GM19043 (cell line): ENCODE data around the gene JMJD7.

Experiments
- ATAC-seq: cut with Tn5 transposase; IDR thresholded peaks from one replicate; pipeline ENCODE4 v1.9.1; 2021; ENCODE audit warnings: low read depth; ENCODE audit not compliant: unreplicated experiment

The JMJD7 gene

DNA sequence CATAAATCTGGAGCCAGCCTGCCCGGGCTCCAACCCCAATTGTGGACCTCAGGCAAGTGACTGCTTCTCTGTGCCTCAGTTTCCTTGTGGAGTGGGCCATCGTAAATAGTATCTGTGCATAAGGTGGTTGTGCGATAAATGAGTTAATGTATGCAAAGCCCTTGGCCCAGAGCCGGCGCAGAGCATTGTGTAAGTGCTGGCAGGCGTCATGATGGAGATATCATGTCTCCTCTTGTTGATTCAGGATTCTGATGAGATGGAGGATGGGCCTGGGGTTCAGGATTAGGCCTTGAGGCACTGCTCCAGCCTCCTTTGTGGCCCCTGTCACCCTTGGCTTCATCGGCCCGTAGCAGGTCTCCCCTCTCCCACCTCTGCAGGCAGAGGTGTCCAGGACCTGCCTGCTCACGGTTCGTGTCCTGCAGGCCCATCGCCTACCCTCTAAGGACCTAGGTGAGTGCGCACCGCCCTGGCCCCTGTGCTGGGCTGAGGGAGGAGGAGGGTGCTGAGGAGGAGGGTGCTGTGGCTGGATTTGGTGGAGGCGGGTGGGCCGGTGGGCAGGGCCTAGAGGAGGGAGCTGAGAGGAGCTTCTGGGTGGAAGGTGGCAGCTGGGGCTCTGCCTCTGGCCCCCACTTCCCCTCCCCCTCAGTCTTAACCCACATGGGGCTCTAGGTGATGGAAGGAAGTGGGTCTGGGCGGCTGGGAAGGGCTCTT, 12.0 kb downstream of the JMJD7 start:
- ATAC-seq = no peak

DNA sequence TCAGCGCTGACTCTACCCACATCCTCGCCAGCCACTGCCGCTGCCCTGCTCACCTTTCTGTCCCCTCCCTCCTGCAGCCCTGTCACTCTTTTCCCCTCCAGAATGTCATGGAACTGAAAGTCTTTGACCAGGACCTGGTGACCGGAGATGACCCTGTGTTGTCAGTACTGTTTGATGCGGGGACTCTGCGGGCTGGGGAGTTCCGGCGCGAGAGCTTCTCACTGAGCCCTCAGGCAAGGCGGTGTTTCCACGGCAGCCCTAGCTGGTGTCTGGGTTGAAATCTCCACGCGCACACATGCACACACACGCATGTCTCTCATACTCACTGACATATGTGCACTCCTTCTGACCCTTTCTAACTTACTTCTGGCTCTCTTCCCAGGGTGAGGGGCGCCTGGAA, 12.8 kb downstream of the JMJD7 start:
- no peak for ATAC-seq

DNA sequence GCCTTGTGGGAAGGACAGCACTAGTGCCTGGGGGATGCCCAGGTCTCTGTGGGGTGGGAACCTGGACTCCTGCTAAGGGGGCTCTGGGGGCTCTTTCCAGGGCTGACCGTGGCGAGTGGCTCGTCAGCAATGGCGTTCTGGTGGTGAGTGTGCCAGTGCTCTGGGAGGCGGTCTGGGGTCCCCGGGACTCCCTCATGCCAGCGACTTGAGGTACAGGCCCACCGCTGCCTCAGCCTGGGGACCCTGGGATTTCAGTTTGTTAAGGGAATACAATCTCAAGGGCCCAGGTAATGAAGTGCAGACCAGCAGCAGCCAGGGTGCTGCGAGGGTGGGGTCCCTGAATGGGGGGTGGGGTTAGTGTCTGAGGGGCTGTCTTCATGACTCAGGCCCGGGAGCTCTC, 13.2 kb downstream of the JMJD7 start:
- ATAC-seq = no peak

DNA sequence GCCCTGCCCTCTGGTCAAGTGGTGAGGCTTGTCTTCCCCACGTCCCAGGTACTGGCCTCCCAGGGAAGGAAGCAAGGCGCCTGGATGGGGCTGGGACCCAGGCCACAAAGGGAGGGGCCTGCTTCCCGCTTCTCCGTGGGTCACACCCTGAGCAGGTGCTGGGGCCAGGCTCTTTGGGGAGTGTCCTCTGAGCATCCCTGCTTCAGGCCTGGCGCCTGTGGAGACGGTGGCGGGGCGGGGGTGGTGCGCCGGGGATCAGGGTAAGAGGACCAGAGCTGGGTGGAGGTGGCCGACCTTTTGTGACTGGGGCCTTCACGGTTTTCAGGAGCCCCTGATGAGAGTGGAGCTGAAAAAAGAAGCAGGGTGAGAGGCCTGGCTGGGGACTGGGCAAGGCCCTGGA, 14.3 kb downstream of the JMJD7 start:
- no peak for ATAC-seq

DNA sequence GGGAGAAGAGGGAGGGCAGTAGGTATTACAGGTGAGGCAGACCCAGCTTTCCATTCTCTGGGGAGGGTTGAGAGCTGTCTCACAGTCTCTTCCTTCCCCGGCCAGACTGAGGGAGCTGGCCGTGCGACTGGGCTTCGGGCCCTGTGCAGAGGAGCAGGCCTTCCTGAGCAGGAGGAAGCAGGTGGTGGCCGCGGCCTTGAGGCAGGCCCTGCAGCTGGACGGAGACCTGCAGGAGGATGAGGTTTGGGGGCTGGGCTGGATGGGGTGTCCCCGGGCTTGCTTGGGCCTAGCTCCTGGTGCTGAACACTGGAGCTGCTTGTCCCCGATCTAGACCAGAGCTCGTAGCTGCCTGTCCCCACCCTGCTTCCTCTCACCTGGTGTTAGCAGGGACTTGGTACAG, 15.7 kb downstream of the JMJD7 start:
- ATAC-seq = no peak

DNA sequence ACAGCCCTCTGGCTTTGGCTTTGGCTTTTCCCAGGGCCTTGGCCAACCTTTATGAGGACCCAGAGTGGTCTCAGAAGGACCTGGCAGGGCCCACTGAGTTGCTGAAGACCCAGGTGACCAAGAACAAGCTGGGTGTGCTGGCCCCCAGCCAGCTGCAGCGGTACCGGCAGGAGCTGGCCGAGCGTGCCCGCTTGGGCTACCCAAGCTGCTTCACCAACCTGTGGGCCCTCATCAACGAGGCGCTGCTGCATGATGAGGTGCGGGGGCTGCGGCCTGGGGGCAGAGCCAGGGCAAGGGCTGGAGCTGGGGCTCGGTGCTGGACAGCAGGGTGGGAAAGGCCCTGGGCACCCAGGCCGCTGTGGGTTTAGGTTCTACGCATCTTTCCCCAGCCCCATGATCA, 16.9 kb downstream of the JMJD7 start:
- ATAC-seq = no peak

DNA sequence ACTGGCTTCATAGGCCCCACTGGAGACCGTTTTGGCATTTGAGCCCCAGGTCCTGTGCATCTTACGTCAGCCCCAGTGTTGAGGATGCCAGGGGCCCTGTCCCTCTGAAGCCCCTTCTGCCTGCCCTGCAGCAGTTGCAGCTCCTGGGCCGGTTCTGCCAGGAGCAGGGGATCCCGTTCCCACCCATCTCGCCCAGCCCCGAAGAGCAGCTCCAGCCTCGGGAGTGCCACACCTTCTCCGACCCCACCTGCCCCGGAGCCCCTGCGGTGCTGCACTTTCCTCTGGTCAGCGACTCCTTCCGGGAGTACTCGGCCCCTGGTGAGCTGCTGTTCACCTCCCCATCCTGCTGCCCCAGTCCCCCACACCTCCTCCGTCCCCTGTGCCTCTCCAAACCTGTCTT, 19.3 kb downstream of the JMJD7 start:
- ATAC-seq = no peak

DNA sequence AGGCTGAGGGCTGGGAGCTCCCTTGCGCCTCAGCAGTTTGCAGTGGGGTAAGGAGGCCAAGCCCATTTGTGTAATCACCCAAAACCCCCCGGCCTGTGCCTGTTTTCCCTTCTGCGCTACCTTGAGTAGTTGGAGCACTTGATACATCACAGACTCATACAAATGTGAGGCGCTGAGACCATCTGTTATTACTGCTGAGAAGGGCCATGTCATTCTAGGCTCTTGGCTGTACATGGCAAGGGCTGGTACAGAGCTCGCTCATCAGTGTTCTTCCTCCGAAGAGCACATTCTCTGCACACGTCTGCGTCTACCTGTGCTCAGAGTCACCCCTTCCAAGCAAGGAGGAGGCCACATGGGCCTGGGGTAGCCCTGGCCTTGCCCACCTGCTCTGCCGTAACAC, 20.1 kb downstream of the JMJD7 start:
- ATAC-seq = no peak

DNA sequence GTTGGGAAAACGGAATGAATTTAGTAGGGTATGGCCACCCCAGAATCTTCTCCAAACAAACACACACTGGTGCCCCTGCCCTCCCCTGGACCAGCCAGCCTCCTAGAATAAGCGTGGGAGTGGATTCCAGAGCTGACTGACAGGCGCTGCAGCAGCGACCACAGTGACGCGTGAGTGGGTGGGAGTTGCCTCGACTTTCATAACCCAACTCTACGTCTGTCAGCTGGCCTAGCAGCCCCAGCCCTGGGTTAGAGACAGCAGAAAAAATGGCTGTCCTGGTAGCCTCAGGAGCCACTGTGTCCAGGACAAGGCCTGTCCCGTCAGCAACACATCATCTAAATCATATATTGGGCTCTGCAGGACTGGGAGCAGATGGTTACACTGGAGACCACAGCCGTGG, 20.7 kb downstream of the JMJD7 start:
- no peak for ATAC-seq

DNA sequence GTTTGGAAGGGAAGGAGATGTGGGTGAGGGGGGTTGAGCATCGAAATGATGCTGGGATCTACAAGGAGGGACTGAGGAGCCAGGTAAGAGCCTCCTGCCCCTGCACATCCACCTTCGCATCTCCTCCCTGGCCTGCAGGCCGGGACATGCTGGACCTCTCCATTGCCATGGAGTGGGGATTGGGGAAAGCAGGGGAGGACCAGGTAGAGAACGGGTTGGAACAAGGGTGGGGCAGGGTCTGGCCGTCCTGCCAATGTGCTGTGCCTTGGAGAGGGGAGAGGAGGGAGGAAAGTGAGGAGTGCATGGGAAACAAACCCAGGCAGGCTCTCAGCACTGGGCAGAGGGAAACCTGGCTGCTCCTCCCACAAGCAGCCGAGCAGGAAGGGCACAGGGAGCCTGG, 21.3 kb downstream of the JMJD7 start:
- no peak for ATAC-seq

DNA sequence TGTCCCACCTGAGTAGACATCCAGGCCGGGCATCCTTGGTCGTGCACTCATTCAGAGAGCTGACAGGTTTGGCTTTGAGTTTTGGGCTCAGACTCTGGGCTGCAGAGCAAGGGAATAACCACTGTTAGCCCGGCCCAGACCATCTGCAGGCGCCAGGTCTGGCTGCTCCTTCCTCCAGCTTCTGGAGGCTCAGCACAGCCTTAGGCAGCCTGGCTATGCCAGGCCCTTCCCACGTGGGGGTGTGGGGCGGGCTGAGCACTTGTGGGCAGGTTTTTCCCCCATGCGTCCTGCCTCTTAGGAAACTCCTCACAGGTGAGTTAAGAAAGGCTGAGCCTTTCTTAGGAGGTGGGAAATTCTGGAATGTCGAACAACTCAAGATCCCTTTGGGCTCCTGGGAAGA, 22.0 kb downstream of the JMJD7 start:
- no peak for ATAC-seq

DNA sequence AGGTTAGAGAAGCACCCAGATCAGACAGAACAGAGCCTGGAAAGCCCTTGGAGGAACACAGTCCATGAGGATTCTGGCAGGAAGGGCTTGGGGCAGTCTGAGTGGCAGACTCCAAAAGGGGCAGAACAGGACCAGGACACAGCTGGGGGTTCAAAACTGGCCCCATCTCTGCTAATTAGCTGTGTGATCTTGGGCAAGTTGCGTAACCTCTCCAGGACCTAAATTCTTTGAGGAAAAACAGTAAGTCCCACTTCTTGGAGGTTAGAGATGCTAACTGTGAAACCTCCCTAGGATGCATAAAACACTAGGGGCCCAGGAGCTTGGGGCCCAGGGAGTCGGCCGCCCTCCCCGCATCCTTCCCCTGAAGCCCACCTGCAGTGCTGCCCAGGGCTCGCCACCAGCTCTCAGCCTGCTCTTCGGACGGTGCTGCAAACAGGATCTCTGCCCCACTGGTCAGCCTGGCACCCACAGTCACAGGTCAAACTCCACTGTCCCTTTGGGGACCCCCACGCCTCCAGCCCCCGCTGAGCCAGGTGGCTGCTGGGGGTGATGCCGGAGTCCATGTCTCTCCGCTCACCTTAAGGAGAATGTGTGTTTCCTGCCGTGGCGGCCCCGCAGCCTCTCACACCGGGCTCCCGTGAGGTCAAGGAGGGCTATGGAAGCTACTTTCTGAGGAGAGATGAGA, 22.7 kb downstream of the JMJD7 start:
- no peak for ATAC-seq

DNA sequence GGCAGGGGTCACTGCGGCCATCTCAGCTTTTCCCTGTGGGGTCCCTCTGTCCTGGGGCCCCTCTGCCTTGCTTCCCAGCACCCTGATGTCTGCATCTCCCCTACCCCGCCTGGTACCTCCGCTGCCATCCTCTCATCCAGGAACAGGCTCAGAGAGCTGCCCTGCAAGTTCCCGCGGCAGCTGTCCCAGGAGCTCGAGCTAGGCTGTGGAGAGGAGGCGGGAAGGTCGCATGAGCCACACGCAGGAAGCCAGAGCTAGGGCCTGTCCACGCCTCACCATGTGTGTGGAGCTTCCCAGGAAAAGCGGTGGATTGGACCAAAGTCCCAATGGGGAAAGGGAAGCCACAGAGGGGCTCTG, 23.3 kb downstream of the JMJD7 start:
- no peak for ATAC-seq

DNA sequence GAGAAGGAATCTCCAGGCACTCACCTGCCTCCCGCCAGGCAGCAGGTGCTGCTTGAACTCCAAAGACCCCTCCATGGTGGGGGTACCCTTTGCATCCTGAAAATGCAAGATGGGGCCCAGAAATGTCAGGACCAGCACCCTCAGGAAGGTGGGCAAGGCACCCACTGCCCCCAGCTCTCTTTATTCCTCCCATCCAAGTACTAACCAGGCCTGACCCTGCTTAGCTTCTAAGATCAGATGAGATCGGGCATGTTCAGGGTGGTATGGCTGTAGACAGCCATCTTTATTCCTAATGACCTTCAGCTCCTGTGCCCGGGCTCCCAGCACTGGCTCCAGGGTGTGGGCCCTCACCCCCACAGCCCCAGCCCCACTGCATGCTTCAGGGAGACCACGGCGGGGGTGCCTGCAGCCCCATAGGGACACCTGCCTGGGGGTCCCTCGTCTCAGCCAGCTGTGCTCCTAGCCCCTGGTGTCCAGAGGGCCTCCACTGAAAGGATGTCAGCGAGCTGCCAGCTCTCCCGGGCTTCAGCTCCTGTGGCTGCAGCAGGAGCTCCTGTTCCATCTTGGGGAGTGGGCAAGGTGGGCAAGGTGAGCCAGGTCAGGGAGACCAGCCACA, 24.0 kb downstream of the JMJD7 start:
- no peak for ATAC-seq

DNA sequence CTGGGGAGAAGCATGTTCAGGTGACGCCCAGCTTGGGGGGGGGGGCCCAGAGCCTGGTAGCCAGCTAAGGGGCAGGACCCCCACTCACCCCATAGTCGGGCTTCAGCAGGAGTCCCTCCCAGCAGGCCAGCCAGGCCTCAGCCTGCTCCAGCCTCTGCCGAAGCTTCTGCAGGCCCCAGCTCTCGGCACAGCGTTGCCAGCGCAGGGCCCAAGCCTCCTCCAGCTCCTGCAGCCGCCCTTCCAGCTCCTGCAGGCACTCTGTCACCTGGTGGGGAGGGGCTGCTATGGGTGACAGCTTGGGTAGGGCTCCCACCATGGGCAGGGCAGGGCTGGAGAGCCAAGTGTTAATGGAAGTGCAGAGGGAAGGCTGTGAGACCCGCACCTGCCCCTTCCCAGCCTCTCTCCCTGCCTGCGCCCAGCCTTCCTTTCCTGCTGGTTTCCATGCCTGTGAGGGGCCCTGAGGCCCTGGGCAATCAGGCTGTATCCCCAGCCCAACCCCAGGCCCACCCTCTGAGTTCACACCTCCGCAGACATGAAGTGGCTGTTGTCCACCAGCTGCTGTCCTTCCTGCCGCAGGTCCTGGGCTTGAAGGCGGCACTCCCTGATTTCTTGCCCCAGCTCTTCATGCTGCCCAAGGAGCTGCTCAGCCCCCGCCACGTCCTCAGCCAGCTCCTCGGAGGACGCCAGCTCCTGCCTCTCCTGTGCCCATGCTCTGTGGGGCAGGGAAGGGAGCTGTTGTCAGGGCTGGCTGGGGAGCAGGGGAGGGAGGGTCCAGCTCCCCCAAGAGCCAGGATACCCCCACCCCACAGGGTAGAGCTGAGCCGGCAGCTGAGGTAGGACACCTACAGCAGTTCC, 25.1 kb downstream of the JMJD7 start:
- ATAC-seq = no peak

DNA sequence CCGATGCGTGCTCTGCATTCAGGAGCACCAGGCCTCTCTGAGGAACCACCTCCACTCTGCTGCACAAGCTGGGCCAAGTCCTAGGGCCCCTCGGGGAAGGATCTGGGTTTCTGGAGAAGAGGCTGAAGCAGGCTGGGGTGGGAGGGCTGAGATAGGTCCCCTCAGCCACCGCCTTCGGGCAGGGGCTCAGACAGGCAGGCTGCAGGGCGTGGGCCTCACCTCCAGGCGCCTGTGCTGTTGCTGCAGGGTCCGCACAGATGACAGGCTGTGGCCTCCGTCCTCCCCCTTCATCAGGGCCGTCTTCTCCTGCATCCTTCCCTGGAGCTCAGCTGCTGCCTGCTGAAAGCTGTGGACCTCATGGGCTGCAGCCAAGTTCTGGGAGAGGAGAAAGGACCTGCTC, 25.9 kb downstream of the JMJD7 start:
- ATAC-seq = no peak

DNA sequence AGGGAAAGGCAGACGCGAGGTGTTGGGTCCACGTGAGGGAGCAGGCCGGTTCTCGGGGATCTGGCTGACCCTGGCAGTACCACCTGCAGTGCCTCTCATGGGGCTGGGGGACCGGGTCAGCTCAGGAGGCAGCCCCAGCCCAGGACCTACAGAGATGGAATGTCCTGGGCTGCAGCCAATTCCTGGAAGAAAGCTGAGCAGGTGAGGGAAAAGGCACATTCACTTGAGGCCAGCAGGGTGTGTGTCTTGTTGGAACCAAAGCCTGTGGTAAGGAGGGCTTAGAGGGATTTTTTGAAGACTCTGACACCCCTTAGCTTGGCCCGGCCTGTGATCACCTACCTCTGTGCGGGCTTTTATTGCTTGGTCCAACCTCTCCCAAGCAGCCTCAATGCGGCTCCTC, 26.6 kb downstream of the JMJD7 start:
- no peak for ATAC-seq

DNA sequence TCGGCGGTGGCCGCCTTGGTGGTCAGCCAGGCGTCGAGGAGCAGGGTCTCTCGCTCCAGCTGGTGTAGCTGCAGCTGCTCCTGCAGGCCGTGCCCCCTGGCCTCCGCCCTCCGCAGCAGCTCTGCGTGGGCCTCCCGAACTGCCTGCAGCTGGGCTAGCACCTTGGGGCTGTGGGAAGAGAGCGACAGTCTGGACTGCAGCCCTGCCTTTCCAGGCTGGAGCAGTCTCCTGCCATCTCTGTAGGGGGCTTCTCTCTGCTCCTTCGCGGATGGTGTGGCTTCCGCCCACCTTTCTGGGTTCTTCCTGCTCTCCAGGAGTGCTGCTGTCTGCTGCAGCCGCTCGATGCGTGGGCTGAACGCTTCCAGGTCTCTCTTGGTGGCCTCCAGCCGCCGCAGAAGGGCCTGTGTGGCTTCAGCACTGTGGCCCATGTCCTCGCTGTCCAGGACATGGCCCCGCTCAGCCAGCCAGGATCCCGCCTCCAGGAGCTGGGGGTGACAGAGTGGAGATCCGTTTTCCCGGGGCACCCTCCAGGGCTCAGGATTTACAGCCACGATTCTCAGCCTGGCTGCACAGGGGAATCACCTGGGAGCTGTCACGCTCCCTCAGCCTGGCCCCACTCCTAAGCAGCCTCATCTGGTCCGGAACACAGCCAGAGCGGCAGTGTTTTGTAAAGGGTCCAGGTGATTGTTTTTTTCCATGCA, 27.5 kb downstream of the JMJD7 start:
- ATAC-seq = no peak

DNA sequence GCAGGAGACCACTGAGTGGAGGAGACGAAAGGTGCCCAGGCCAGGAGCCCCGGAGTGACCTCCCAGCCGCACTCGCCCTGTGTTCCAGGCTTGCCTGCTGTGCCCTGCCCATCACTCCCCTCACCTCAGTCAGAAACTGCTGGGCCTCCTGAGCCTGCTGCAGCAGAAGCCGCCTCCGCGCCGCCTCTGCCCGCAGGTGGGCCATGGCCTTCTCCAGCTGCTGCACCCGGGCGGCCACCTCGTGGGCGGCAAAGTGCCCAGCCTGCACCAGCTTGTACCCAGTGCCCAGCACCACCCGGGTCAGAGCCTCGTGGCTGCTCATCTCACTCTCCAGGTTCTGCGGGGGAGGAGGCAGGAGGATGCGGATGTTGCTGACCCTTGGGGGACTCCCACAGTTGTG, 28.4 kb downstream of the JMJD7 start:
- no peak for ATAC-seq

DNA sequence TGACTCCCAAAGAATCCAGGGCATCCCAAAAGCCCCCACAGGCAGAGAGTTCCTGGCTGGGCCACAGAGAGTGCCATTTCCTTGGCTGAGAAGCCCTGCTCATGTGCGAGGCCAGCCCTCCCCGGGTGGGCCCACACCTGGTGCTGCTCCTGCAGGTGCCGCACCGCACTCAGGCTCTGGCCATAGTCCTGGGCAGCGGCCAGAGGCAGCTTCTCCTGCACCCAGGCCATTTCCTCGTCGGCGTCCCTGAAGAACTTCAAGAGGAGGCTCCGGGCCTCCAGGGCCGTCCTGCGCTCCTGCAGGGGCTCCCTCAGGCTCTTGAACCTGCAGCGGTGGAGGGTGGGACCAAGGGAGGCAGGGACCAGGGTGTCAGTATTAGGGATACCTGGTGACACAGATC, 28.8 kb downstream of the JMJD7 start:
- ATAC-seq = no peak

DNA sequence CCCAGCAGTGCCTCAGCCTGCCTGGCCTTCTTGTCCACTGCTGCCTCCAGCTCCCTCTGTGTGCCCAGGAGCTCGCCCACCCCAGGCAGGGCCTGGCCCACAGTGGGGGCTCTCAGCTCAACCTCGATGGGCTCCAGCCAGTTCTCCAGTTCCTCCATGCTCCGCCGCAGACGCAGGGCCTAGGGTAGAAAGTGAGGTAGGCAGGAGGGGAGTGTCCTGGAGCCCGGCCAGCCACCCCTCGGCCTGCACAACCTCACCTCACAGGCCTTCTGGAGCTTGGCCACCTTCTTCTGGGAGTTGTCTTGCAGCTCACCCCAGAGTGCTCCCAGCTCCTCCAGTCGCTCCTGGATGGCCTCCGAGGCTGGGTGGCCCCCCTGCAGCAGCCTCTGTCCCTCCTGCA, 29.4 kb downstream of the JMJD7 start:
- ATAC-seq = no peak
